ENCODE data around the gene BLMH. TPM values are rescaled to one million over a fixed set of nuclear protein-coding genes. Genes with fewer than 3 reads are reported as not detected.
"Not testable (repeated sequence)": the region's sequence is repeated elsewhere in the genome, so short reads cannot be mapped to it uniquely, and the experiment has no call there.

Gene BLMH
- polyA plus RNA-seq, 4 donors, result 62.7 to 93.6 (median 81.6) TPM

- no peak for DNase-seq (ENCODE audit: low read depth in 4 of 4, low spot score in 3 of 4)
These were observed 59.5 kb downstream of the BLMH start for GRCh38 chr17:30232015-30232823.

- DNase-seq (ENCODE audit: low read depth in 4 of 4, low spot score in 3 of 4), result no peak
These were observed 61.1 kb downstream of the BLMH start for GRCh38 chr17:30230596-30231125.

- DNase-seq (ENCODE audit: low read depth in 4 of 4, low spot score in 3 of 4), result not testable (repeated sequence)
These were observed 61.7 kb downstream of the BLMH start for GRCh38 chr17:30230009-30230408.

GRCh38 chr17:30229012-30229411 lies 62.7 kb downstream of the BLMH start:
- no peak for DNase-seq (ENCODE audit: low read depth in 4 of 4, low spot score in 3 of 4)

- no peak for DNase-seq (ENCODE audit: low read depth in 4 of 4, low spot score in 3 of 4)
These were observed 63.7 kb downstream of the BLMH start for GRCh38 chr17:30228011-30228410.

GRCh38 chr17:30226878-30227277 lies 64.9 kb downstream of the BLMH start:
- DNase-seq (ENCODE audit: low read depth in 4 of 4, low spot score in 3 of 4), result no peak

- no peak for DNase-seq (ENCODE audit: low read depth in 4 of 4, low spot score in 3 of 4)
These were observed 65.7 kb downstream of the BLMH start for GRCh38 chr17:30225919-30226553.

GRCh38 chr17:30225112-30225511 lies 66.6 kb downstream of the BLMH start:
- DNase-seq (ENCODE audit: low read depth in 4 of 4, low spot score in 3 of 4), result no peak

GRCh38 chr17:30224419-30224960 lies 67.3 kb downstream of the BLMH start:
- no peak for DNase-seq (ENCODE audit: low read depth in 4 of 4, low spot score in 3 of 4)

GRCh38 chr17:30222721-30223175 lies 69.0 kb downstream of the BLMH start:
- no peak for DNase-seq (ENCODE audit: low read depth in 4 of 4, low spot score in 3 of 4)

- no peak for DNase-seq (ENCODE audit: low read depth in 4 of 4, low spot score in 3 of 4)
These were observed 69.5 kb downstream of the BLMH start for GRCh38 chr17:30222251-30222650.

GRCh38 chr17:30221346-30221745 lies 70.4 kb downstream of the BLMH start:
- DNase-seq (ENCODE audit: low read depth in 4 of 4, low spot score in 3 of 4), result no peak

GRCh38 chr17:30220414-30220813 lies 71.3 kb downstream of the BLMH start:
- no peak for DNase-seq (ENCODE audit: low read depth in 4 of 4, low spot score in 3 of 4)

- DNase-seq (ENCODE audit: low read depth in 4 of 4, low spot score in 3 of 4), result no peak
These were observed 71.9 kb downstream of the BLMH start for GRCh38 chr17:30219833-30220232.

- no peak for DNase-seq (ENCODE audit: low read depth in 4 of 4, low spot score in 3 of 4)
These were observed 72.4 kb downstream of the BLMH start for GRCh38 chr17:30219315-30219714.

- DNase-seq (ENCODE audit: low read depth in 4 of 4, low spot score in 3 of 4), result no peak
These were observed 72.9 kb downstream of the BLMH start for GRCh38 chr17:30218799-30219198.

- DNase-seq (ENCODE audit: low read depth in 4 of 4, low spot score in 3 of 4), result no peak
These were observed 73.9 kb downstream of the BLMH start for GRCh38 chr17:30217746-30218245.

GRCh38 chr17:30217054-30217453 lies 74.7 kb downstream of the BLMH start:
- no peak for DNase-seq (ENCODE audit: low read depth in 4 of 4, low spot score in 3 of 4)

- DNase-seq (ENCODE audit: low read depth in 4 of 4, low spot score in 3 of 4), result no peak
These were observed 79.0 kb downstream of the BLMH start for GRCh38 chr17:30212750-30213149.

- DNase-seq (ENCODE audit: low read depth in 4 of 4, low spot score in 3 of 4), result no peak
These were observed 80.4 kb downstream of the BLMH start for GRCh38 chr17:30211371-30211770.

- no peak for DNase-seq (ENCODE audit: low read depth in 4 of 4, low spot score in 3 of 4)
These were observed 80.8 kb downstream of the BLMH start for GRCh38 chr17:30210901-30211300.

All from left renal pelvis (tissue), 4 donors.